ENCODE data around the gene TRAF4. TPM values are rescaled to one million over a fixed set of nuclear protein-coding genes. Genes with fewer than 3 reads are reported as not detected.

Gene TRAF4
- polyA plus RNA-seq, 1 donor from 2014 or later: 139 TPM

- Histone ChIP-seq H3K4me3 (ENCODE audit: low read length) (no peak overlapping the region), H2AFZ (ENCODE audit: low read depth, low read length) (no peak overlapping the region), H3K9ac (ENCODE audit: low read length) (no peak overlapping the region), H4K20me1 (ENCODE audit: insufficient read depth) (no peaks in the 10 kb centered on the region), H3F3A (ENCODE audit: insufficient read depth, low read length, poor library complexity, severe bottlenecking) (peaks cover 3% of the 10 kb centered on the region), H3K36me3 (ENCODE audit: insufficient read depth, low read length) (no peaks in the 10 kb centered on the region), H3K4me2 (ENCODE audit: low read length) (no peak overlapping the region), H3K79me2 (replicated peaks; ENCODE audit: insufficient read depth, low read length) (no peaks in the 10 kb centered on the region), H3K27ac (ENCODE audit: low read length) (no peak overlapping the region), H3K27me3 (ENCODE audit: insufficient read depth, low read depth, low read length) (no peaks in the 10 kb centered on the region), H3K9me3 (ENCODE audit: low read length) (no peaks in the 10 kb centered on the region), H3K9me2 (ENCODE audit: insufficient read depth, low read length) (no peaks in the 10 kb centered on the region)
- no peak for TF ChIP-seq EZH2 (IDR thresholded peaks at IDR 0.05; ENCODE audit: borderline replicate concordance, insufficient read depth, low read length, poor library complexity, severe bottlenecking)
- TF ChIP-seq, protein P1, sequence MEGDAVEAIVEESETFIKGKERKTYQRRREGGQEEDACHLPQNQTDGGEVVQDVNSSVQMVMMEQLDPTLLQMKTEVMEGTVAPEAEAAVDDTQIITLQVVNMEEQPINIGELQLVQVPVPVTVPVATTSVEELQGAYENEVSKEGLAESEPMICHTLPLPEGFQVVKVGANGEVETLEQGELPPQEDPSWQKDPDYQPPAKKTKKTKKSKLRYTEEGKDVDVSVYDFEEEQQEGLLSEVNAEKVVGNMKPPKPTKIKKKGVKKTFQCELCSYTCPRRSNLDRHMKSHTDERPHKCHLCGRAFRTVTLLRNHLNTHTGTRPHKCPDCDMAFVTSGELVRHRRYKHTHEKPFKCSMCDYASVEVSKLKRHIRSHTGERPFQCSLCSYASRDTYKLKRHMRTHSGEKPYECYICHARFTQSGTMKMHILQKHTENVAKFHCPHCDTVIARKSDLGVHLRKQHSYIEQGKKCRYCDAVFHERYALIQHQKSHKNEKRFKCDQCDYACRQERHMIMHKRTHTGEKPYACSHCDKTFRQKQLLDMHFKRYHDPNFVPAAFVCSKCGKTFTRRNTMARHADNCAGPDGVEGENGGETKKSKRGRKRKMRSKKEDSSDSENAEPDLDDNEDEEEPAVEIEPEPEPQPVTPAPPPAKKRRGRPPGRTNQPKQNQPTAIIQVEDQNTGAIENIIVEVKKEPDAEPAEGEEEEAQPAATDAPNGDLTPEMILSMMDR (IDR thresholded peaks at IDR 0.05; ENCODE audit: poor library complexity, severe bottlenecking): no peak
- TF ChIP-seq TAF1 (IDR thresholded peaks at IDR 0.05; ENCODE audit: low read depth): no peak
- no peak for TF ChIP-seq SMC3 (conservative IDR thresholded peaks at IDR 0.05; ENCODE audit: poor library complexity)
- no peak for TF ChIP-seq MXI1 (conservative IDR thresholded peaks at IDR 0.05; ENCODE audit: poor library complexity, severe bottlenecking)
- TF ChIP-seq RAD21 (conservative IDR thresholded peaks at IDR 0.05): no peak
- no peak for TF ChIP-seq POLR2AphosphoS5 (IDR thresholded peaks at IDR 0.05)
- no peak for TF ChIP-seq REST (IDR thresholded peaks at IDR 0.05; ENCODE audit: borderline replicate concordance)
- no peak for TF ChIP-seq EP300 (conservative IDR thresholded peaks at IDR 0.05; ENCODE audit: poor library complexity, severe bottlenecking)
These were observed 38.0 kb upstream of the TRAF4 start for GRCh38 chr17:28705728-28706334.

- H2AFZ ChIP-seq (ENCODE audit: low read depth, low read length): no peak overlapping the region
- no peaks in the 10 kb centered on the region for H3K79me2 ChIP-seq (replicated peaks; ENCODE audit: insufficient read depth, low read length)
- H3K27me3 ChIP-seq (ENCODE audit: insufficient read depth, low read depth, low read length): no peaks in the 10 kb centered on the region
- H4K20me1 ChIP-seq (ENCODE audit: insufficient read depth): no peaks in the 10 kb centered on the region
- no peak overlapping the region for H3K9ac ChIP-seq (ENCODE audit: low read length)
- no peaks in the 10 kb centered on the region for H3K9me3 ChIP-seq (ENCODE audit: low read length)
- peaks cover 3% of the 10 kb centered on the region for H3F3A ChIP-seq (ENCODE audit: insufficient read depth, low read length, poor library complexity, severe bottlenecking)
- no peak overlapping the region for H3K27ac ChIP-seq (ENCODE audit: low read length)
- no peaks in the 10 kb centered on the region for H3K36me3 ChIP-seq (ENCODE audit: insufficient read depth, low read length)
- no peak overlapping the region for H3K4me3 ChIP-seq (ENCODE audit: low read length)
- H3K4me2 ChIP-seq (ENCODE audit: low read length): no peak overlapping the region
- H3K9me2 ChIP-seq (ENCODE audit: insufficient read depth, low read length): no peaks in the 10 kb centered on the region
- no peak for TF ChIP-seq POLR2AphosphoS5 (IDR thresholded peaks at IDR 0.05)
- no peak for TF ChIP-seq RAD21 (conservative IDR thresholded peaks at IDR 0.05)
- no peak for TF ChIP-seq MXI1 (conservative IDR thresholded peaks at IDR 0.05; ENCODE audit: poor library complexity, severe bottlenecking)
- TF ChIP-seq EP300 (conservative IDR thresholded peaks at IDR 0.05; ENCODE audit: poor library complexity, severe bottlenecking): no peak
- no peak for TF ChIP-seq TAF1 (IDR thresholded peaks at IDR 0.05; ENCODE audit: low read depth)
- TF ChIP-seq REST (IDR thresholded peaks at IDR 0.05; ENCODE audit: borderline replicate concordance): no peak
- TF ChIP-seq, protein P1 (IDR thresholded peaks at IDR 0.05; ENCODE audit: poor library complexity, severe bottlenecking): no peak
- no peak for TF ChIP-seq EZH2 (IDR thresholded peaks at IDR 0.05; ENCODE audit: borderline replicate concordance, insufficient read depth, low read length, poor library complexity, severe bottlenecking)
- no peak for TF ChIP-seq SMC3 (conservative IDR thresholded peaks at IDR 0.05; ENCODE audit: poor library complexity)
These were observed 37.1 kb upstream of the TRAF4 start for GRCh38 chr17:28706471-28707338.

All from neural cell (in vitro differentiated cells).